ENCODE data around the gene PRODH2. TPM values are rescaled to one million over a fixed set of nuclear protein-coding genes. Genes with fewer than 3 reads are reported as not detected.

PRODH2 gene
- total RNA-seq, 4 donors from 2014 or later = not detected

- WGBS, 2 donors = 91 to 94% methylated on average over 27 to 31 of the region's 31 CpGs
- DNase-seq (ENCODE audit: low spot score in 2 of 2) = no peak
- no peak overlapping the region for H3K4me3 ChIP-seq (ENCODE audit: low read depth, poor library complexity, severe bottlenecking)
- TF ChIP-seq CTCF (IDR thresholded peaks at IDR 0.05) = no peak
- TF ChIP-seq POLR2A (IDR thresholded peaks at IDR 0.05) = no peak
- intact Hi-C loops (cut with DNase I; ENCODE audit: low total_unique reads) = no loop called here
Measured at GRCh38 chr19:35786299-35787160, 26.1 kb downstream of the PRODH2 start.

- 85 to 89% methylated on average over 8 to 10 of the region's 10 CpGs for WGBS, 2 donors
- no peak overlapping the region for H3K4me3 ChIP-seq (ENCODE audit: low read depth, poor library complexity, severe bottlenecking)
- intact Hi-C loops (cut with DNase I; ENCODE audit: low total_unique reads) = no loop called here
- no peak for TF ChIP-seq POLR2A (IDR thresholded peaks at IDR 0.05)
- no peak for TF ChIP-seq CTCF (IDR thresholded peaks at IDR 0.05)
- DNase-seq (ENCODE audit: low spot score in 2 of 2) = no peak
Measured at GRCh38 chr19:35785339-35785627, 27.4 kb downstream of the PRODH2 start.

GRCh38 chr19:35784503-35785338 is 27.9 kb downstream of the PRODH2 start:
- TF ChIP-seq CTCF (IDR thresholded peaks at IDR 0.05) (no peak), POLR2A (IDR thresholded peaks at IDR 0.05) (no peak)
- H3K4me3 ChIP-seq (ENCODE audit: low read depth, poor library complexity, severe bottlenecking) = no peak overlapping the region
- no peak for DNase-seq (ENCODE audit: low spot score in 2 of 2)
- 82 to 85% methylated on average over 32 to 34 of the region's 45 CpGs for WGBS, 2 donors
- intact Hi-C loops (cut with DNase I; ENCODE audit: low total_unique reads) = no loop called here

GRCh38 chr19:35783469-35784434 is 28.9 kb downstream of the PRODH2 start:
- intact Hi-C loops (cut with DNase I; ENCODE audit: low total_unique reads) = no loop called here
- no peak for TF ChIP-seq POLR2A (IDR thresholded peaks at IDR 0.05)
- TF ChIP-seq CTCF (IDR thresholded peaks at IDR 0.05) = no peak
- no peak overlapping the region for H3K4me3 ChIP-seq (ENCODE audit: low read depth, poor library complexity, severe bottlenecking)
- DNase-seq (ENCODE audit: low spot score in 2 of 2) = no peak
- 87 to 90% methylated on average over 25 to 28 of the region's 28 CpGs for WGBS, 2 donors

- TF ChIP-seq POLR2A (IDR thresholded peaks at IDR 0.05) (no peak), CTCF (IDR thresholded peaks at IDR 0.05) (no peak)
- DNase-seq (ENCODE audit: low spot score in 2 of 2) = no peak
- intact Hi-C loops (cut with DNase I; ENCODE audit: low total_unique reads) = no loop called here
- H3K4me3 ChIP-seq (ENCODE audit: low read depth, poor library complexity, severe bottlenecking) = no peak overlapping the region
- 94 to 96% methylated on average over 11 to 12 of the region's 12 CpGs for WGBS, 2 donors
Measured at GRCh38 chr19:35782589-35782988, 30.1 kb downstream of the PRODH2 start.
